SK-N-SH treated with all-trans-retinoic acid at 6 μM for 48 hours (cell line): ENCODE measurements around the gene TKTL1.

Experiments used
- ATAC-seq: fragments of 200-7000 bp; cut with Tn5 transposase; 3 replicates; pipeline ENCODE4 v1.9.1; 2020; ENCODE audit warnings: mild to moderate bottlenecking, moderate library complexity
- ARNTL ChIP-seq: fragments of 450-650 bp; formaldehyde crosslinking; IDR thresholded peaks from 2 replicates; pipeline ENCODE4 v1.5.0; 2020; ENCODE audit warnings: low read depth, mild to moderate bottlenecking, moderate library complexity, borderline replicate concordance
- BACH2 ChIP-seq: fragments of 250-450 bp; sonication (Bioruptor Pico); IDR thresholded peaks from 2 replicates; pipeline ENCODE4 v1.9.0; 2021; ENCODE audit warnings: mild to moderate bottlenecking, borderline replicate concordance
- CSDC2 ChIP-seq: fragments of 250-450 bp; sonication (Bioruptor Pico); IDR thresholded peaks from 2 replicates; pipeline ENCODE4 v1.5.0; 2020; ENCODE audit warnings: mild to moderate bottlenecking, moderate library complexity
- ESRRG ChIP-seq: fragments of 250-450 bp; sonication (Bioruptor Pico); IDR thresholded peaks from 2 replicates; pipeline ENCODE4 v1.6.1; 2021; ENCODE audit warnings: mild to moderate bottlenecking
- GLIS3 ChIP-seq: fragments of 250-450 bp; sonication (Bioruptor Pico); IDR thresholded peaks from 2 replicates; pipeline ENCODE4 v1.5.0; 2020; ENCODE audit warnings: mild to moderate bottlenecking, moderate library complexity
- ISL1 ChIP-seq: fragments of 250-450 bp; sonication (Bioruptor Pico); IDR thresholded peaks from 2 replicates; pipeline ENCODE4 v2.1.2; 2022; ENCODE audit warnings: mild to moderate bottlenecking, moderate library complexity
- OSR1 ChIP-seq: fragments of 250-450 bp; sonication (Bioruptor Pico); IDR thresholded peaks from 2 replicates; pipeline ENCODE4 v1.8.0; 2022; ENCODE audit warnings: moderate library complexity, mild to moderate bottlenecking, inconsistent platforms
- PPARA ChIP-seq: fragments of 250-450 bp; sonication (Bioruptor Pico); IDR thresholded peaks from 2 replicates; pipeline ENCODE4 v1.5.0; 2020; ENCODE audit warnings: mild to moderate bottlenecking, borderline replicate concordance
- RARB ChIP-seq: fragments of 250-450 bp; sonication (Bioruptor Pico); IDR thresholded peaks from 2 replicates; pipeline ENCODE4 v1.8.0; 2021; ENCODE audit warnings: mild to moderate bottlenecking, moderate library complexity
- SNAI2 ChIP-seq: fragments of 250-450 bp; sonication (Bioruptor Pico); IDR thresholded peaks from 2 replicates; pipeline ENCODE4 v1.5.0; 2020; ENCODE audit warnings: mild to moderate bottlenecking, moderate library complexity
- ZC3H10 ChIP-seq: fragments of 250-450 bp; sonication (Bioruptor Pico); IDR thresholded peaks from 2 replicates; pipeline ENCODE4 v1.5.1; 2021; ENCODE audit warnings: mild to moderate bottlenecking, moderate library complexity
- ZFP3 ChIP-seq: fragments of 250-450 bp; sonication (Bioruptor Pico); IDR thresholded peaks from 2 replicates; pipeline ENCODE4 v1.5.0; 2020; ENCODE audit warnings: mild to moderate bottlenecking, moderate library complexity
- ZFP30 ChIP-seq: fragments of 450-650 bp; formaldehyde crosslinking; IDR thresholded peaks from 2 replicates; pipeline ENCODE4 v1.5.0; 2022; ENCODE audit warnings: mild to moderate bottlenecking, moderate library complexity
- ZNF565 ChIP-seq: fragments of 450-650 bp; formaldehyde crosslinking; conservative IDR thresholded peaks from 2 replicates; pipeline ENCODE4 v1.5.0; 2020; ENCODE audit warnings: low read depth, mild to moderate bottlenecking, moderate library complexity
- ZNF70 ChIP-seq: fragments of 450-650 bp; formaldehyde crosslinking; IDR thresholded peaks from 2 replicates; pipeline ENCODE4 v1.5.0; 2020; ENCODE audit warnings: mild to moderate bottlenecking, moderate library complexity
- ZNF8 ChIP-seq: fragments of 450-650 bp; formaldehyde crosslinking; IDR thresholded peaks from 2 replicates; pipeline ENCODE4 v1.5.0; 2020; ENCODE audit warnings: mild to moderate bottlenecking, moderate library complexity
- TF ChIP-seq, protein P1 (sequence below): fragments of 250-450 bp; sonication (Bioruptor Pico); IDR thresholded peaks from 2 replicates; pipeline ENCODE4 v1.8.0; 2021; ENCODE audit warnings: low read depth, mild to moderate bottlenecking, moderate library complexity, borderline replicate concordance
- TF ChIP-seq, protein P2 (sequence below): fragments of 250-450 bp; sonication (Bioruptor Pico); IDR thresholded peaks from 2 replicates; pipeline ENCODE4 v1.5.1; 2021; ENCODE audit warnings: mild to moderate bottlenecking, moderate library complexity
- TF ChIP-seq, protein P3 (sequence below): fragments of 250-450 bp; sonication (Bioruptor Pico); IDR thresholded peaks from 2 replicates; pipeline ENCODE4 v1.8.0; 2020; ENCODE audit warnings: mild to moderate bottlenecking, moderate library complexity, borderline replicate concordance
- TF ChIP-seq, protein P4 (sequence below): fragments of 250-450 bp; sonication (Bioruptor Pico); IDR thresholded peaks from 2 replicates; pipeline ENCODE4 v1.5.0; 2020; ENCODE audit warnings: mild to moderate bottlenecking, moderate library complexity
- TF ChIP-seq, protein P5 (sequence below): fragments of 250-450 bp; sonication (Bioruptor Pico); IDR thresholded peaks from 2 replicates; pipeline ENCODE4 v1.5.1; 2020; ENCODE audit warnings: low read depth, mild to moderate bottlenecking, moderate library complexity

The TKTL1 gene

DNA sequence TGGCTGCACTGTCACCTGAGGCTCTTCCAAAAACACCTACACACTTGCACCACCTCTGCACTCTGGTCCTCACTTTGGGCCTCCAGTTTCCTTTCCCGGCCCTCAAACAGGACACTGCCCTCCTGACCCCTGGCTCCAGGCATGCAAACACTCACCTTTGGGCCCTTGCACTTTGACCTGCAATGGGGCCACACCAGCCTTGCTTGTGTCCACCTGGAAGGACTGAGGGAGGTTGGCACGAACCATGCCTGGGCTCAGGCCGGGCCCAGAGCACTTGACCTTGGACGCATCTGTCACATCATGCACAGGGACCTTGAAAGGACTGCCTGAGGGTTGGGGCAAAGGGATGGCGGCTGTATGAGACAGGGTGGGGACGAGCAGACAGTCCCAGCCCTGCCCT is 63.2 kb downstream of the TKTL1 start:
- TF ChIP-seq PPARA (no peak), OSR1 (no peak), ZFP30 (no peak), ESRRG (CRISPR knock-in tag) (no peak), ZNF70 (CRISPR knock-in tag) (no peak), ISL1 (no peak)
- TF ChIP-seq, all 23 proteins: peak for 0
- no peak for ATAC-seq

DNA sequence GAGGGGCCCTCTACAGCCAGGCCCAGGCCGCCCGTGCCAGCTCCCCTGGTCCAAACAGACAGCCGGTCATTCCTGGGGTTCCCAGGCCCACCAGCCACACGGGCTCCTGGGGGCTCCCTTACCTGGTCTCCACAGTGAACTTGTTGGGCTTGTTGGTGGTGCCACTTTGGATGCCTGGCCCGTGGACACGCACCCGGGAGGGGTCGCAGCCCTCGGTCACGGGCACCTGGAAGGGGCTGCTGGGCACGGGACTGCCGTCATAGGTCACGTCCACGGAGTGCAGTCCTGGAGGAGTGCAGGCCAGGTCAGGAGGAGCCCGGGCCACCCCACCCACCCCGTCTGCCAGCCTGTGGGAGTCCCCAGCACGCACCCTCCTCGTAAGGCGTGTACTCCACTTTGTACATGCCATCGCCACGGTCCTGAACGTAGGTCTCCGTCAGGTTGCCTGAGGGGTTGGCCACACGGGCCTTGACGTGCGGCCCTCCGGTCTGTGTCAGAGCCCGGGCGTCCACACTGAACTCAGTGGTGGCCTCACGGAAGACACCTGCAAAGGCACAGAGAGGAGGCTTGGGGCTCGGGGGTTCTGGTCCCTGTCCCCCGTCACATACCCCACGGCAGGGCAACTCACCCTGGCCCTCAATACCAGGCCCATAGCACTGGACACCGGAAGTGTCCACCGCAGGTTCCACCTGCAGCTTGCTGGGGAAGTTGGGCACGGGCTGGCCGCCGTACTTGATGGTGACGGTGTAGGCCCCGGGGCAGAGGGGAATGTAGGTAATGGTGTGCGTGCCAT is 64.0 kb downstream of the TKTL1 start:
- no peak for ATAC-seq
- no peak for TF ChIP-seq ZNF8 (CRISPR knock-in tag)
- no peak for TF ChIP-seq GLIS3 (CRISPR knock-in tag)
- TF ChIP-seq, protein P1, sequence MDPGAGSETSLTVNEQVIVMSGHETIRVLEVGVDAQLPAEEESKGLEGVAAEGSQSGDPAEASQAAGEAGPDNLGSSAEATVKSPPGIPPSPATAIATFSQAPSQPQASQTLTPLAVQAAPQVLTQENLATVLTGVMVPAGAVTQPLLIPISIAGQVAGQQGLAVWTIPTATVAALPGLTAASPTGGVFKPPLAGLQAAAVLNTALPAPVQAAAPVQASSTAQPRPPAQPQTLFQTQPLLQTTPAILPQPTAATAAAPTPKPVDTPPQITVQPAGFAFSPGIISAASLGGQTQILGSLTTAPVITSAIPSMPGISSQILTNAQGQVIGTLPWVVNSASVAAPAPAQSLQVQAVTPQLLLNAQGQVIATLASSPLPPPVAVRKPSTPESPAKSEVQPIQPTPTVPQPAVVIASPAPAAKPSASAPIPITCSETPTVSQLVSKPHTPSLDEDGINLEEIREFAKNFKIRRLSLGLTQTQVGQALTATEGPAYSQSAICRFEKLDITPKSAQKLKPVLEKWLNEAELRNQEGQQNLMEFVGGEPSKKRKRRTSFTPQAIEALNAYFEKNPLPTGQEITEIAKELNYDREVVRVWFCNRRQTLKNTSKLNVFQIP (CRISPR knock-in tag) = no peak
- no peak for TF ChIP-seq ZFP30
- no peak for TF ChIP-seq OSR1
- TF ChIP-seq, protein P2, sequence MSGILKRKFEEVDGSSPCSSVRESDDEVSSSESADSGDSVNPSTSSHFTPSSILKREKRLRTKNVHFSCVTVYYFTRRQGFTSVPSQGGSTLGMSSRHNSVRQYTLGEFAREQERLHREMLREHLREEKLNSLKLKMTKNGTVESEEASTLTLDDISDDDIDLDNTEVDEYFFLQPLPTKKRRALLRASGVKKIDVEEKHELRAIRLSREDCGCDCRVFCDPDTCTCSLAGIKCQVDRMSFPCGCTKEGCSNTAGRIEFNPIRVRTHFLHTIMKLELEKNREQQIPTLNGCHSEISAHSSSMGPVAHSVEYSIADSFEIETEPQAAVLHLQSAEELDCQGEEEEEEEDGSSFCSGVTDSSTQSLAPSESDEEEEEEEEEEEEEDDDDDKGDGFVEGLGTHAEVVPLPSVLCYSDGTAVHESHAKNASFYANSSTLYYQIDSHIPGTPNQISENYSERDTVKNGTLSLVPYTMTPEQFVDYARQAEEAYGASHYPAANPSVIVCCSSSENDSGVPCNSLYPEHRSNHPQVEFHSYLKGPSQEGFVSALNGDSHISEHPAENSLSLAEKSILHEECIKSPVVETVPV (CRISPR knock-in tag) = no peak
- no peak for TF ChIP-seq ZNF70 (CRISPR knock-in tag)
- TF ChIP-seq ISL1 = no peak
- TF ChIP-seq ESRRG (CRISPR knock-in tag) = no peak
- no peak for TF ChIP-seq CSDC2 (CRISPR knock-in tag)
- TF ChIP-seq, protein P3, sequence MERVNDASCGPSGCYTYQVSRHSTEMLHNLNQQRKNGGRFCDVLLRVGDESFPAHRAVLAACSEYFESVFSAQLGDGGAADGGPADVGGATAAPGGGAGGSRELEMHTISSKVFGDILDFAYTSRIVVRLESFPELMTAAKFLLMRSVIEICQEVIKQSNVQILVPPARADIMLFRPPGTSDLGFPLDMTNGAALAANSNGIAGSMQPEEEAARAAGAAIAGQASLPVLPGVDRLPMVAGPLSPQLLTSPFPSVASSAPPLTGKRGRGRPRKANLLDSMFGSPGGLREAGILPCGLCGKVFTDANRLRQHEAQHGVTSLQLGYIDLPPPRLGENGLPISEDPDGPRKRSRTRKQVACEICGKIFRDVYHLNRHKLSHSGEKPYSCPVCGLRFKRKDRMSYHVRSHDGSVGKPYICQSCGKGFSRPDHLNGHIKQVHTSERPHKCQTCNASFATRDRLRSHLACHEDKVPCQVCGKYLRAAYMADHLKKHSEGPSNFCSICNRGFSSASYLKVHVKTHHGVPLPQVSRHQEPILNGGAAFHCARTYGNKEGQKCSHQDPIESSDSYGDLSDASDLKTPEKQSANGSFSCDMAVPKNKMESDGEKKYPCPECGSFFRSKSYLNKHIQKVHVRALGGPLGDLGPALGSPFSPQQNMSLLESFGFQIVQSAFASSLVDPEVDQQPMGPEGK = no peak
- no peak for TF ChIP-seq ZC3H10 (CRISPR knock-in tag)
- TF ChIP-seq, all 23 proteins: peak for 0

DNA sequence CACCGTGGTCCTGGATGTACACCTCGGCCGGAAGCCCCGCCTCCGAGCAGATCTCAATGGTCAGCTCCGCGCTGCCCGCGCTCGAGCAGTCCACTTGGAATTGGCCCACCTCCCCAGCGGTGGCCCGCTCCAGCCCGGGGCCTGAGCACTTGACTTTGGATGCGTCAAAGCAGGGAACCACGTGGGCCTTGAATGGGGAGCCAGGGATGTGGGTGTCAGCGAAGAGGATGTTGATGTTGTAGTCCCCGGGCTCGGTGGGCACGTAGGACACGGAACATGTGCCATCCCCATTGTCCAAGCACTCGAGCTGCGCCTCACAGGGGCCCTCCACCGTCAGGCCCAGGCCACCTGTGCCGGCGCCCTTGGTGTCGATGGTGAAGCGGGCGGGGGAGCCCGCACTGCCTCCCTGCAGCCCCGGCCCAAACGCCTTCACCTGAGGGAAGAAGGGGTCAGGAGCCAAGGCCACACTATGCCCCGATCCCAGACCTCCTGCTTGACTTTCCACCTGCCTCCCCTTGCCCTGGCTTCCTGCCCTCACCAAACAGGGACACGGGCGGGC is 64.6 kb downstream of the TKTL1 start:
- no peak for ATAC-seq
- TF ChIP-seq ZNF8 (CRISPR knock-in tag) (no peak), ZNF70 (CRISPR knock-in tag) (no peak), ISL1 (no peak)

DNA sequence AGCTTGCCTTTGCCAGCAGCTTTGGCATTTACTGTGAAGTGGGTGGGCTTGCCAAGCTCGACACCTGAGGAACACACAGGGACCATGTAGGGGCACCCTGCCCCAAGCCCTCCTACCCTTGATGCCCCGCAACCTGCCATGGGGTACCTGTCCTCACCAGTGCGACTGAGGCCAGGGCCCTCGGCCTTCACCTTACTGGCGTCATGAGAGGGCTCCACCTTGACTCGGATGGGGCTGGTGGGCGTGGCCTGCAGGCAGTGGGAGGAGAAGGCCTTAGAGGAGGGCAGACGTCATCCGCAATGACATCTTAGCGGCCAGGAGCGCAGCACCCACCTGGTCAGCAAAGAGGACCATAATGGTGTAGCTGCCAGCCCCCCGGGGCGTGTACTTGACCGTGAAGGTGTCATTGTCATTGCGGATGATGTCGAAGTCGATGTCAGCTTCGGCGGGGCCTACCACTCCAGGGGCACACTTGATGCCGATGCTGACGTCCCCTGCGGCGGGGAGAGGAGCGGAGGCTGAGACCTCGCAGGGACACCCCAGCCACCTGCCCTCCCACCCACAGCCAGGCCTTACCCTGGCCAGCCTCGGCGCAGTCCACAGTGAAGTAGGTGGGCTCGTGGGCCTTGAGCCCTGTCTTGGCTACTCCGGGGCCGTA is 66.6 kb downstream of the TKTL1 start:
- TF ChIP-seq, protein P1 (CRISPR knock-in tag) = no peak
- TF ChIP-seq ZNF565 (no peak), RARB (no peak), ZFP30 (no peak), ZNF8 (CRISPR knock-in tag) (no peak), SNAI2 (no peak), BACH2 (no peak), ZC3H10 (CRISPR knock-in tag) (no peak), ARNTL (CRISPR knock-in tag) (no peak), ZNF70 (CRISPR knock-in tag) (no peak), ISL1 (no peak), OSR1 (no peak), ZFP3 (CRISPR knock-in tag) (no peak)
- TF ChIP-seq, protein P2 (CRISPR knock-in tag) = no peak
- TF ChIP-seq, protein P4, sequence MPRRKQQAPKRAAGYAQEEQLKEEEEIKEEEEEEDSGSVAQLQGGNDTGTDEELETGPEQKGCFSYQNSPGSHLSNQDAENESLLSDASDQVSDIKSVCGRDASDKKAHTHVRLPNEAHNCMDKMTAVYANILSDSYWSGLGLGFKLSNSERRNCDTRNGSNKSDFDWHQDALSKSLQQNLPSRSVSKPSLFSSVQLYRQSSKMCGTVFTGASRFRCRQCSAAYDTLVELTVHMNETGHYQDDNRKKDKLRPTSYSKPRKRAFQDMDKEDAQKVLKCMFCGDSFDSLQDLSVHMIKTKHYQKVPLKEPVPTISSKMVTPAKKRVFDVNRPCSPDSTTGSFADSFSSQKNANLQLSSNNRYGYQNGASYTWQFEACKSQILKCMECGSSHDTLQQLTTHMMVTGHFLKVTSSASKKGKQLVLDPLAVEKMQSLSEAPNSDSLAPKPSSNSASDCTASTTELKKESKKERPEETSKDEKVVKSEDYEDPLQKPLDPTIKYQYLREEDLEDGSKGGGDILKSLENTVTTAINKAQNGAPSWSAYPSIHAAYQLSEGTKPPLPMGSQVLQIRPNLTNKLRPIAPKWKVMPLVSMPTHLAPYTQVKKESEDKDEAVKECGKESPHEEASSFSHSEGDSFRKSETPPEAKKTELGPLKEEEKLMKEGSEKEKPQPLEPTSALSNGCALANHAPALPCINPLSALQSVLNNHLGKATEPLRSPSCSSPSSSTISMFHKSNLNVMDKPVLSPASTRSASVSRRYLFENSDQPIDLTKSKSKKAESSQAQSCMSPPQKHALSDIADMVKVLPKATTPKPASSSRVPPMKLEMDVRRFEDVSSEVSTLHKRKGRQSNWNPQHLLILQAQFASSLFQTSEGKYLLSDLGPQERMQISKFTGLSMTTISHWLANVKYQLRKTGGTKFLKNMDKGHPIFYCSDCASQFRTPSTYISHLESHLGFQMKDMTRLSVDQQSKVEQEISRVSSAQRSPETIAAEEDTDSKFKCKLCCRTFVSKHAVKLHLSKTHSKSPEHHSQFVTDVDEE = no peak
- TF ChIP-seq, protein P5, sequence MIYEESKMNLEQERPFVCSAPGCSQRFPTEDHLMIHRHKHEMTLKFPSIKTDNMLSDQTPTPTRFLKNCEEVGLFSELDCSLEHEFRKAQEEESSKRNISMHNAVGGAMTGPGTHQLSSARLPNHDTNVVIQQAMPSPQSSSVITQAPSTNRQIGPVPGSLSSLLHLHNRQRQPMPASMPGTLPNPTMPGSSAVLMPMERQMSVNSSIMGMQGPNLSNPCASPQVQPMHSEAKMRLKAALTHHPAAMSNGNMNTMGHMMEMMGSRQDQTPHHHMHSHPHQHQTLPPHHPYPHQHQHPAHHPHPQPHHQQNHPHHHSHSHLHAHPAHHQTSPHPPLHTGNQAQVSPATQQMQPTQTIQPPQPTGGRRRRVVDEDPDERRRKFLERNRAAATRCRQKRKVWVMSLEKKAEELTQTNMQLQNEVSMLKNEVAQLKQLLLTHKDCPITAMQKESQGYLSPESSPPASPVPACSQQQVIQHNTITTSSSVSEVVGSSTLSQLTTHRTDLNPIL (CRISPR knock-in tag) = no peak
- TF ChIP-seq, all 23 proteins: peak for 0
- ATAC-seq = no peak
